ENCODE results near the gene TENM3. TPM values are rescaled to one million over a fixed set of nuclear protein-coding genes. Genes with fewer than 3 reads are reported as not detected.

Gene TENM3
- total RNA-seq, 4 donors from 2014 or later = 5.9 to 61.5 (median 24.6) TPM

DNA sequence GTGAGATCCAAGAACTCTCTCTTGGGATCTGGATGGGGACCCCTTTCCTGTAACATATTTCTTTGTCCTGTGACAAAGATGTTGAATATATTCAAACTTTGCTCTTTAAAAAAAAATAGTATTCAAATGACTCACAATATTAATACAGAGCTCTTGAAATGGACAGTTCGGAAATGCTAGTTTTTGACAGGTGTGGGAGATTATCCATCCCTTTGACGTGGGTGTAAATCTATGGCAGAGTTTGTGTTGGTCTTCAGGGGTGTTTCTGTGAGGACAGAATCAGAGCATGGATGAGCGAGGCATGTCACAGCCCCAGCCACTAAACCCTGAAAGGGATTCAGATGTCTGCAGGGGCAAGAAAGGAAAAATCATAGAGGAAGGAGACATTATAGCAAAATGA lies 25.8 kb downstream of the TENM3 start:
- TF ChIP-seq POLR2A (IDR thresholded peaks at IDR 0.05) = no peak
- TF ChIP-seq, protein P1, sequence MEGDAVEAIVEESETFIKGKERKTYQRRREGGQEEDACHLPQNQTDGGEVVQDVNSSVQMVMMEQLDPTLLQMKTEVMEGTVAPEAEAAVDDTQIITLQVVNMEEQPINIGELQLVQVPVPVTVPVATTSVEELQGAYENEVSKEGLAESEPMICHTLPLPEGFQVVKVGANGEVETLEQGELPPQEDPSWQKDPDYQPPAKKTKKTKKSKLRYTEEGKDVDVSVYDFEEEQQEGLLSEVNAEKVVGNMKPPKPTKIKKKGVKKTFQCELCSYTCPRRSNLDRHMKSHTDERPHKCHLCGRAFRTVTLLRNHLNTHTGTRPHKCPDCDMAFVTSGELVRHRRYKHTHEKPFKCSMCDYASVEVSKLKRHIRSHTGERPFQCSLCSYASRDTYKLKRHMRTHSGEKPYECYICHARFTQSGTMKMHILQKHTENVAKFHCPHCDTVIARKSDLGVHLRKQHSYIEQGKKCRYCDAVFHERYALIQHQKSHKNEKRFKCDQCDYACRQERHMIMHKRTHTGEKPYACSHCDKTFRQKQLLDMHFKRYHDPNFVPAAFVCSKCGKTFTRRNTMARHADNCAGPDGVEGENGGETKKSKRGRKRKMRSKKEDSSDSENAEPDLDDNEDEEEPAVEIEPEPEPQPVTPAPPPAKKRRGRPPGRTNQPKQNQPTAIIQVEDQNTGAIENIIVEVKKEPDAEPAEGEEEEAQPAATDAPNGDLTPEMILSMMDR (IDR thresholded peaks at IDR 0.05) = no peak
- intact Hi-C loops (cut with DNase I; ENCODE audit: low total_unique reads) = no loop called here
- H3K4me3 ChIP-seq = no peak overlapping the region
- no peak for DNase-seq
- H3K4me1 ChIP-seq = no peaks in the 10 kb centered on the region
- no peaks in the 10 kb centered on the region for H3K36me3 ChIP-seq
- no peaks in the 10 kb centered on the region for H3K27me3 ChIP-seq
- no peak overlapping the region for H3K27ac ChIP-seq
- no peaks in the 10 kb centered on the region for H3K9me3 ChIP-seq

DNA sequence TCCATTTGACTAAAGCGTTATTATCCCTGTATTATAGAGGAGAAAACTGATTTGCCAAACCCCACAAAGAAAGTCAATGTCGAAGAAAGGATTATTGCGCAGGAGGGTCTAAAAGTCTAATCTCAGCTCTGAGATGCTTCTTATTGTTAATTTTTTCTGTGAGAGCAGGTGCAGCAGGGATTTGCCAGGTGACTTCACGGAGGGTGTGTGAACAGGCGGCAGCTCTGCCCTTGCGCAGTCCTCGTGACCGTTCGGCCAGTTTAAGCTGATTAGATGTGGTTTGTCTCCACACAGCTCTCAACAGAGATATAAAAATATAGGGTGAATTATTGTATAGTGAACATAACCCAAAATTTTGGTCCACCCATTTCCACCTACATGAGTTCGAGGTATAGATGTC lies 28.5 kb downstream of the TENM3 start:
- Histone ChIP-seq H3K4me3 (no peak overlapping the region), H3K36me3 (no peaks in the 10 kb centered on the region), H3K27ac (no peak overlapping the region), H3K4me1 (no peaks in the 10 kb centered on the region), H3K9me3 (no peaks in the 10 kb centered on the region), H3K27me3 (no peaks in the 10 kb centered on the region)
- TF ChIP-seq, protein P1 (IDR thresholded peaks at IDR 0.05) = no peak
- TF ChIP-seq POLR2A (IDR thresholded peaks at IDR 0.05) = no peak
- intact Hi-C loops (cut with DNase I; ENCODE audit: low total_unique reads) = no loop called here
- DNase-seq = no peak

DNA sequence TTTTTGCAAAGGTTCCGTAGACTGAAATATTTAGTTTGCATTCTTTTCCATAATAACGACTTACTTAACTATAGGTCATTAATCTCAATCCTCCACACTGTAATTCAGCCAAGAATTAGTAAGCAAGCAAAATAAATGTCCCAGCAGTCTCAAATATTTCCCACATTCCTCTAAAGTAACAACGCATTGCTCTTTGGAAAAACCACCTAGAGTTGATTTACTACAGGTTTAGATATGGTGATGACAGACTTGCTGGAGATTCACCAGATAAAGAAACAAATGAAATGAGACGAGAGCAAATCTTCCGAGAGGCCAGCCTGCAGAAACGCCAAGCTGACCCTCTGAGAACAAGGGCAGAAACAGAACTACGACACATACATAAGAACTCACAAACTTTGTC lies 28.9 kb downstream of the TENM3 start:
- Histone ChIP-seq H3K9me3 (no peaks in the 10 kb centered on the region), H3K27me3 (no peaks in the 10 kb centered on the region), H3K4me1 (no peaks in the 10 kb centered on the region), H3K4me3 (no peak overlapping the region), H3K27ac (no peak overlapping the region), H3K36me3 (no peaks in the 10 kb centered on the region)
- intact Hi-C loops (cut with DNase I; ENCODE audit: low total_unique reads) = no loop called here
- no peak for DNase-seq
- no peak for TF ChIP-seq POLR2A (IDR thresholded peaks at IDR 0.05)
- TF ChIP-seq, protein P1 (IDR thresholded peaks at IDR 0.05) = no peak

DNA sequence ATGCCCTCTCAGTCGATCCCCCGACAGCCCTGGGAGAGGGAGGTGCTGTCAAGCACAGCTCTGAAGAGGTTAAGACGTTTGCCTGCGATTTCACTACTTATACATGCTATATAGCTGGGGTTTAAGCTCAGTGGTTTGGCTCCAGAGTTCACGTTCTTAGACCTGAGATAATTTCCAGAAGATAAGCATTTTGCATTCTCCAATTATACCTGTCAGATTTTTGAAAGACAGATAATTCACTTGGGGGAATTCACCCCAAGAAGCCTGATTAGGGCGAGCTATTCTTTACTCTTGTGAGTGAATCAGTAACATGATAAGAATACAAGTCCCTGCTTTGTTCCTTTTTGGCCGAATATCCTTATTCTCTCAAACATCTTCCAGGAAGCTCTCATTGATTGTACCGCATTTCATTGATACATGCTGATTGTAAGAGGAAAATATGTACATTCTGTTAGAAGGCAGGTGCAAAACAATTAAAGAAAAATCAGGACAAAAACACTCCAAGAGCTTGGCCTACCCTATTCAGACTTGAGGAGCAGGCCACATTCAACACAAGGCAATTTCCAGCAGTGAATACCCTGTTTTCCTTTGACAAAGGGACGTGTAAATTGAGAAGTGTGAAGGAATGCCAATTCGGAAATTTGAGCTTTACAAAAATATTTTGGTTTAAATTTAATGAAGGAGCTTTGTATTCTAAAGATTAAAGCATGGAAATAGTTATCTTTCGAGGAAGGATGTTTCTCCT lies 30.2 kb downstream of the TENM3 start:
- Histone ChIP-seq H3K27ac (no peak overlapping the region), H3K4me3 (no peak overlapping the region), H3K4me1 (no peaks in the 10 kb centered on the region), H3K9me3 (no peaks in the 10 kb centered on the region), H3K27me3 (no peaks in the 10 kb centered on the region), H3K36me3 (no peaks in the 10 kb centered on the region)
- no peak for DNase-seq
- TF ChIP-seq, protein P1 (IDR thresholded peaks at IDR 0.05) = no peak
- intact Hi-C loops (cut with DNase I; ENCODE audit: low total_unique reads) = no loop called here

DNA sequence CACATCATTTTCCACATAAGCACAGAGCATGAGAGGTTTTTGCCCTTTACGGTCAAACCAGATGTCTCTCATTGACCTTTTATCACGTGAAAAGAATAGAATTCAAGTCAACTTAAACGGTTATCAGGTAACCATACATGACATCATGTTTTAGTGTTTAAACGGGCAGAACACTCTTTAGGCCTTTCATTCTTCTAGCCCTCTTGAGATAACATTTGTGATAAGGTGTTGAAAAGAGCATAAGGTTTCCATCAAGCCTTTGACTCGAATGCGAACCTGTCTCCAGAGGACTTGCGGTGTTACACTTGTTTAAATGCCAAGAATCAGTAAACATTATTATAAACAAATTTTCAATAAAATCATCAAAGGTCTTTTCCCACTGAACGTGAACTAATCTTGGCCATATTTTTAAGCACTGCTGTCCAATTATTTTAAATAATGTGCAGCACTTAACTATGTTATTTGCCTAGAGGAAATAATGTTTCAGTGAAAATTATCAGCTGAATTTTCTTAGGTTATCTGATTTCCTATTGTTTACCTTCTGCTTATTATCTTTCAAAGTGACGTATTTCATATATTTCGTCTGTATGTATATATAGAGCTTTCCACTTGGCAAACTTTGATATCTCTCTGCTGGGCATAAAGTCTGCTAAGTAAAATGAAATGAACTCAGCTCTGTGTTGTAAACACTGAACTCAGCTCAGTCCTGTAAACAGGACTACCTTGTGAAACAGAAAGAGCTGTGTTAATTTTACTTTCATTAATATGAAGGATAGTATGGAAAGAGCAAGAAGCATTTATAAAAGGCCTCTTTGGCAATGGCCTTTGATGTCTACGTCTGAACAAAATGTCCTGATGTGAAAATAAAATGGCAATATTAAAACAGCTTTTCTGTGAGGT lies 33.3 kb downstream of the TENM3 start:
- Histone ChIP-seq H3K27ac (no peak overlapping the region), H3K4me3 (no peak overlapping the region), H3K36me3 (no peaks in the 10 kb centered on the region), H3K27me3 (no peaks in the 10 kb centered on the region), H3K9me3 (no peaks in the 10 kb centered on the region), H3K4me1 (no peaks in the 10 kb centered on the region)
- TF ChIP-seq, protein P1 (IDR thresholded peaks at IDR 0.05) = no peak
- no peak for TF ChIP-seq POLR2A (IDR thresholded peaks at IDR 0.05)
- intact Hi-C loops (cut with DNase I; ENCODE audit: low total_unique reads) = no loop called here
- no peak for DNase-seq

All from uterus (tissue), 4 donors.